Fibroblast of peridontal ligament (primary cell): ENCODE results near the gene CAMK2G.
"Not testable (repeated sequence)": the region's sequence is repeated elsewhere in the genome, so short reads cannot be mapped to it uniquely, and the experiment has no call there.

Source experiments
- DNase-seq: peaks from one replicate; pipeline ENCODE4 v3.0.0-alpha.2; 2010; ENCODE audit errors: extremely low read depth

Gene CAMK2G

DNA sequence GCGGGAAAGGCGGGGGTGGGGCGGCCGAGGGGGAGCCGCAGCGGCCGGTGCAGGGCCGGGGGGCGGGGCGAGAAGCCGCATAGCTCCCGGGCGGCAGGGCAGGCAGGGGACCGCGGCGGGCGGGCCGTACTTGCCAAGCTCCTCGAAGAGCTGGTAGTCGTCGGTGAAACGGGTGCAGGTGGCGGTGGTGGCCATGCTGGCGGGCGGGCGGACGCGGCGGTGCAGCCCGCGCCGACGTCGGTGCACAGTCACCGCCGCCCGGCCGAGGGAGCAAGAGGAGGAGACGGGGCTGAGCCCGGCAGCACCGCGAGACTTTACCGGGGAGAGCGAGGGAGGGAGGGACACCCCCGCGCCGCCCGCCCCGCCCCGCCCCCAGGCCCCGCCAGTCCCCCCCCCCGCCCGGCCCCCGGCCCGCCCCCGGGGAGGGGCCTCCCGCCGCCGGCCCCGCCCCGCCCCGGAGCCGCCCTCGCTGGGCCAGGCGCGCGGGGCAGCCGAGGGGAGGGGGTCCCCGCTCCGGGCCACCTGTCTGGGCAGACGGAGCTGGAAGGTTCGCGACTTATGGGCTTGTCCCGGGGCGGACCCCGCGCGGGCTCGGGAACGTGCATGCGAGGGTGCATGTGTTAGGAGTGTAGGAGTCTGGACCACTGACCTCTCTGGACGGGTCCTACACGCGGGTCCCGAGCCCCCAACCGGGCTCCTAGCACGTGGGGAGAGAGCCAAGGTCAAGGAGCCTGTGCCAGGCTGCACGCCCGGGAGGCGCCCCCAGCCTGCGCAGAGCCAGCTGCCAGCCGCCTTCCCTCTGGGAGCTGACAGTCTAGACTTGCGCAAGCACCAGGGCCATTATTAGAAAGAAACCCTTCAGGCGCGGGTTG is at the start of gene CAMK2G:
Gene CAMK2G, minus strand, starts transcription at position 289 of the 872 bp plus-strand sequence. Its CDS starts 94 bp downstream, at position 195.
- peak; percentile 75 for DNase-seq

DNA sequence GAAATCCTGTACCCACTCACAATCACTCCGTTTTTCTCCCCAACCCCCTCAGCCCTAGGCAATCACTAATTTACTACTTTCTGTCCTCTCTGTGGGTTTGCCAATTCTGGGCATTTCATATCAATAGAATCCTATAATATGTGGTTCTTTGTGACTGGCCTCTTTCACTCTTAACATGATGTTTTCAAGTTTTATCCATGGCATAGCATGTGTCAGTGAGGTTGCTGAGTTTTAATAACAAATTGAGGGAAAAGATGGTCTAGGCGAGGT is 48.4 kb upstream of the CAMK2G start:
- DNase-seq = no peak

- DNase-seq = no peak
Observed at GRCh38 chr10:73922007-73922863, 47.9 kb upstream of the CAMK2G start.

GRCh38 chr10:73920089-73920488 is 45.7 kb upstream of the CAMK2G start:
- peak; percentile 37 for DNase-seq

- not testable (repeated sequence) for DNase-seq
Observed at GRCh38 chr10:73919481-73919880, 45.1 kb upstream of the CAMK2G start.

GRCh38 chr10:73917566-73918305 is 43.4 kb upstream of the CAMK2G start:
- DNase-seq = no peak

- no peak for DNase-seq
Observed at GRCh38 chr10:73916761-73917470, 42.6 kb upstream of the CAMK2G start.

GRCh38 chr10:73915206-73915851 is 41.0 kb upstream of the CAMK2G start:
- DNase-seq = no peak

DNA sequence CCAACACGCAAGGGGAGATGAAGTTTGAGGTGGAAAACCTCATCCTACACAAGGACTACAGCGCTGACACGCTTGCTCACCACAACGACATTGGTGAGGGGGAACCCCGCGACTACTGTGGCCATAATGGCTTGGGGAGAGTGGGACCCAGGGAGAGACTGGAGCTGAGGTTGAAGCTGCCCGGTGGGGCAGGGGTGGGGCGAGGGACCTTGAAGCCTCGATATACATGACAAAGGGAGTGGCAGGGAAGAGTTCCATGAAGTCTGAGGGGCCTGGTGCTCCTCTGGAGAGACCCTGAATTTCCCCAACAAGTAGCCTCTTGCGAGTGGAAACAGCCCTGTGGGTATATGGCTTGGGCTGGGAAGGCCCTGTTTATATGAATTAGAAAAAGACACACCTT is 39.7 kb upstream of the CAMK2G start:
- no peak for DNase-seq

DNA sequence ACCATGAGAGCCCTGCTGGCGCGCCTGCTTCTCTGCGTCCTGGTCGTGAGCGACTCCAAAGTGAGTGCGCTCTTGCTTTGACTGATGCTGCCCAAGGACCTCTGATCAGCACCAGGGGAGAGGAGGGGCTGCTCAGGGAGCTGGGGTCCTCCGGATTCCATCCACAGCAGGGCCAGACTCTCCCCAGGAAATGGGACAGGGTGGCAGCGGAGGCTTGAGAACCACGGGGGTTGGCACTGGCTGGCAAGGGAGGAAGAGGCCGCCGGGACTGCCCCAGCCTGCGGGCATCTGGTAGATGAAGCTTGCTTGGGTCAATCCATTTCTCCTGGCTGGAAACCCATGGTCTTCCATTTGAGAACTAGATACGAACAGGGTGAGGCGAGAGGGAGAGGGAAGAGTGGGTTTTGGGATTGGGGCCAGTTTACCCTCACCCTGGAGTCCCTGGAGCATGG is 37.2 kb upstream of the CAMK2G start:
- peak; percentile 41 for DNase-seq

DNA sequence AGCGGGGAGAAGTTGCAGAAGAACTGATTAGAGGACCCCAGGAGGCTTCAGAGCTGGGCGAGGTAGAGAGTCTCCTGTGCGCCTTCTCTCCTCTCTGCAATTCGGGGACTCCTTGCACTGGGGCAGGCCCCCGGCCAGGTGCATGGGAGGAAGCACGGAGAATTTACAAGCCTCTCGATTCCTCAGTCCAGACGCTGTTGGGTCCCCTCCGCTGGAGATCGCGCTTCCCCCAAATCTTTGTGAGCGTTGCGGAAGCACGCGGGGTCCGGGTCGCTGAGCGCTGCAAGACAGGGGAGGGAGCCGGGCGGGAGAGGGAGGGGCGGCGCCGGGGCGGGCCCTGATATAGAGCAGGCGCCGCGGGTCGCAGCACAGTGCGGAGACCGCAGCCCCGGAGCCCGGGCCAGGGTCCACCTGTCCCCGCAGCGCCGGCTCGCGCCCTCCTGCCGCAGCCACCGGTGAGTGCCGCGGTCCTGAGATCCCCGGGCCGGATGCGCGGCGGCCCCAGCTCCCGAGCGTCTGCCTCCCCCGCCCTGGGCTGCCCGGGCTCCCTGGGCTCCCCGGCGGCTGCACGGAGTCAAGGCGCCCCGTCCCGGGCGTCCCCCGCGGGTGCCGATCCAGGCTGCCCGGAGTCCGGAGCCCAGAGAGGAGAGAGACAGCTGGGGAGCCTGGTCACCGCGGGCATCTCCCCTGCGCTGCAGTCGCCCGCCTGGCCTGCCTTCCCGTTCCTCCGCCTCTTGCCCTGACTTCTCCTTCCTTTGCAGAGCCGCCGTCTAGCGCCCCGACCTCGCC is 36.6 kb upstream of the CAMK2G start, which contains the start of gene PLAU:
Gene PLAU, plus strand, starts transcription at position 369 of the 789 bp plus-strand sequence. CDS start 424 bp downstream, outside the sequence.
- peak; percentile 31 for DNase-seq

- peak; percentile 27 for DNase-seq
Observed at GRCh38 chr10:73910401-73910763, 36.0 kb upstream of the CAMK2G start.

- peak; percentile 26 for DNase-seq
Observed at GRCh38 chr10:73909540-73910115, 35.3 kb upstream of the CAMK2G start.

DNA sequence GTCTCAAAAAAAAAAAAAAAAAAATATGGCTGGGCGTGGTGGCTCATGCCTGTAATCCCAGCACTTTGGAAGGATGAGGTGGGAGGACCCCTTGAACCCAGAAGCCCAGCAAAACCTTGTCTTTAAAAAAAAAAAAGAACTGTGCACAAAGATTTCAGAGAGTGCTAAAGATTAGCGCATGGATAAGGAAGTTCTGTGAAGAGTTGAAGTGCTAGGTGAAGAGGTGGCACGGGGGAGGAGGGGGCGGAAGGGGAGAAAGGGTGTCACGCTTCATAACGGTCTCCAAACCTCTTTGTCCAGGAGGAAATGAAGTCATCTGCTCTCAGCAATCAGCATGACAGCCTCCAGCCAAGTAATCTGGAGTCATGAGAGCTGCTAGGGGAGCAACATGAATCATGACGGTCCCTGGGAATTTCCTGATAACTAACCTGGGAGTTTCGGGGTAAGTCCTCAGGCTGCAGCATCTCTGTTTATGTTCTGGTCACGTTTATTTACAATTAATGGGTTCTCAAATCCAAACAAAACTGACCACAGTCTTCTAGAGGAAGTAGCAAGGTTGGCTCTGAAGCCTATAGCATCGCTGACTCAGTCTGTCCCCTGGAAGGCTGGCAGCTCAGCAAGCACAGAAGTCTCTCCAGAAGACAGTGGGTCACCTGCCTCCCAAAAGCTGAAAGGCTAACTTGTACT is 34.6 kb upstream of the CAMK2G start:
- DNase-seq = peak; percentile 94

- peak; percentile 82 for DNase-seq
Observed at GRCh38 chr10:73907841-73908517, 33.6 kb upstream of the CAMK2G start.

DNA sequence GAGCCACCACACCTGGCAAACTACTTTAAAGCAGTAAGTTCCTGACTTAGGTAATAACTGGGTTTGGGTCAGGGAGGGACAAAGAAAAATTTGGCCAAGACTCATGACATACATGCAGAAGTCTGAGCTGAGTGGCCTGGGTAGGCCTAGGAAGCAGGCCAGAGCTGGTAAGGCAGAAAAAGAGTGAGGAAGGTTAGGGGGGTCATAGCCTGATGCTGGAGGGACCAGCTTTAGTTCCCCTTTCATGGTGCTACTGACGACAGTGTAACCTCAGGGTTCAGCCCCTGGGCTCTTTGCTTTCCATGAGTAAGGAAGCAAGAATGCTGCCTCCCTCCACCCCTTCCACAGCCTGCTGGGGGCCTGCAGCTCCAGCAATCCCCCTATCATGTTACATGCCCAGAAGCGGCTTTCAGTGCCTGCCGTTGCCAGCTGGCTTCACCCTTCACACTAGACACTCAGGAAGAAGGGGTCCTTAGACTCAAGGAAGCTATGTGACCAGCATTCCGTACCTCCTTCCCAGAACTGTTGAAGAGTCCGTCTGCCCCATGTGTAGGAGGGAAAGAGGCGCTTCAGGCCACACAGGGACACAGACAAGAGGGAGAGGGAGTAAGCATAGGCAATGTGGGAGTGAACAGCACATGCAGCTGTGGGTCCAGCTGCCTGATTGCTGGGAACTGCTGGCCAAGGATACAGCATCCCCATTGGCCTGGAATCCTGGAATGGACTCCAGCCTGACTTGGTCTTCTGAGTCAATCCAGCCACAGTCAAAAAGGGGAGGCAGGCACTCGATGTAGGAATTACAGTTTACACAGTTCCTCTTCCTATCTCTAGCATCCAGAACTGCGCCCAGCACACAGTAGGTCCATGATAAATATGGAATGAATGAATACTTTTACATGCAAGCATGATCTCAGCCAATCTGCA is 32.4 kb upstream of the CAMK2G start:
- peak; percentile 99 for DNase-seq

GRCh38 chr10:73905256-73906020 is 31.1 kb upstream of the CAMK2G start:
- DNase-seq = no peak
